Measurements from ENCODE around the gene ZNF37A.

- TF ChIP-seq, protein P1, sequence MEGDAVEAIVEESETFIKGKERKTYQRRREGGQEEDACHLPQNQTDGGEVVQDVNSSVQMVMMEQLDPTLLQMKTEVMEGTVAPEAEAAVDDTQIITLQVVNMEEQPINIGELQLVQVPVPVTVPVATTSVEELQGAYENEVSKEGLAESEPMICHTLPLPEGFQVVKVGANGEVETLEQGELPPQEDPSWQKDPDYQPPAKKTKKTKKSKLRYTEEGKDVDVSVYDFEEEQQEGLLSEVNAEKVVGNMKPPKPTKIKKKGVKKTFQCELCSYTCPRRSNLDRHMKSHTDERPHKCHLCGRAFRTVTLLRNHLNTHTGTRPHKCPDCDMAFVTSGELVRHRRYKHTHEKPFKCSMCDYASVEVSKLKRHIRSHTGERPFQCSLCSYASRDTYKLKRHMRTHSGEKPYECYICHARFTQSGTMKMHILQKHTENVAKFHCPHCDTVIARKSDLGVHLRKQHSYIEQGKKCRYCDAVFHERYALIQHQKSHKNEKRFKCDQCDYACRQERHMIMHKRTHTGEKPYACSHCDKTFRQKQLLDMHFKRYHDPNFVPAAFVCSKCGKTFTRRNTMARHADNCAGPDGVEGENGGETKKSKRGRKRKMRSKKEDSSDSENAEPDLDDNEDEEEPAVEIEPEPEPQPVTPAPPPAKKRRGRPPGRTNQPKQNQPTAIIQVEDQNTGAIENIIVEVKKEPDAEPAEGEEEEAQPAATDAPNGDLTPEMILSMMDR (IDR thresholded peaks at IDR 0.05; ENCODE audit: low read depth, low read length) = no peak
- TF ChIP-seq EZH2phosphoT487 (IDR thresholded peaks at IDR 0.05; ENCODE audit: low read depth) = no peak
Measured at GRCh38 chr10:38045129-38045528, 49.0 kb upstream of the ZNF37A start.
